GM12878 (cell line): ENCODE results near the gene FCN2. TPM values are rescaled to one million over a fixed set of nuclear protein-coding genes. Genes with fewer than 3 reads are reported as not detected.

Experiments used
- ATAC-seq: fragments of 200-7000 bp; cut with Tn5 transposase; 3 replicates; pipeline ENCODE4 v1.9.1; 2020; ENCODE audit warnings: mild to moderate bottlenecking, moderate library complexity
- BruUV-seq: library from RNA; stranded (reverse); fragments of 400-500 nt; replicated peaks from 2 replicates; lab custom pipeline; 2021; lab: Mats Ljungman, UMichigan
- CTCF ChIA-PET: fragments of 300-600 bp; sonication (Branson Sonifier 250); formaldehyde crosslinking; extraction: SDS; loops from one replicate; lab custom pipeline; 2021; ENCODE audit warnings: inconsistent platforms; lab: Yijun Ruan, JAX
- POLR2A ChIA-PET: fragments of 350-600 bp; formaldehyde crosslinking; extraction: SDS; loops from one replicate; lab custom pipeline; 2021; ENCODE audit warnings: inconsistent platforms; lab: Charles Lee
- RAD21 ChIA-PET: fragments of 300-600 bp; sonication (Branson Sonifier 250); formaldehyde crosslinking; loops from one replicate; lab custom pipeline; 2023; ENCODE audit warnings: antibody characterized with exemption; ENCODE audit not compliant: unreplicated experiment; lab: Charles Lee
- SMC1A ChIA-PET: fragments of 300-600 bp; sonication (Branson Sonifier 250); formaldehyde crosslinking; loops from one replicate; lab custom pipeline; 2023; ENCODE audit not compliant: unreplicated experiment, uncharacterized antibody; lab: Charles Lee
- DNase-seq: peaks from one replicate; pipeline ENCODE4 v3.0.0-alpha.2; 2011; ENCODE audit warnings: low read depth, low spot score
- FAIRE-seq: peaks from 3 replicates; lab custom pipeline; 2011; peaks lifted over from hg19 to GRCh38; lab: Jason Lieb, UNC
- H2AFZ ChIP-seq: 2 replicates; pipeline ENCODE4 v1.6.0; 2011; ENCODE audit warnings: low read depth, low read length, control low read depth; ENCODE audit not compliant: control insufficient read depth
- H3K27ac ChIP-seq: 2 replicates; pipeline ENCODE4 v1.5.1; 2011; ENCODE audit warnings: control low read depth; ENCODE audit not compliant: control insufficient read depth, insufficient read depth
- H3K27me3 ChIP-seq, 2 experiments: replicated peaks in 1 of 2; 2 replicates each; pipeline versions ENCODE4 v1.6.0 to v1.6.1; 2011; ENCODE audit warnings: low read length in 1 of 2; ENCODE audit not compliant: control insufficient read depth in 2 of 2, insufficient read depth in 2 of 2
- H3K36me3 ChIP-seq, 2 experiments: 2 replicates each; pipeline ENCODE4 v1.5.1; 2011; ENCODE audit warnings: low read length in 1 of 2; ENCODE audit not compliant: control insufficient read depth in 2 of 2, insufficient read depth in 2 of 2
- H3K4me1 ChIP-seq: 2 replicates; pipeline ENCODE4 v1.6.1; 2011; ENCODE audit warnings: mild to moderate bottlenecking, low read length, moderate library complexity, mixed read lengths; ENCODE audit not compliant: control insufficient read depth, insufficient read depth
- H3K4me2 ChIP-seq: 2 replicates; pipeline ENCODE4 v1.6.0; 2011; ENCODE audit warnings: control low read depth; ENCODE audit not compliant: control insufficient read depth, insufficient read depth
- H3K4me3 ChIP-seq: fragments of 200-600 bp; sonication (generic); 2 replicates; pipeline ENCODE4 v1.5.1; 2016
- H3K79me2 ChIP-seq: 2 replicates; pipeline ENCODE4 v1.6.0; 2011; ENCODE audit warnings: low read length; ENCODE audit not compliant: control insufficient read depth, insufficient read depth
- H3K9ac ChIP-seq: 2 replicates; pipeline ENCODE4 v1.8.0; 2011; ENCODE audit warnings: low read length, control low read depth, mixed read lengths; ENCODE audit not compliant: control insufficient read depth, insufficient read depth
- H3K9me3 ChIP-seq: replicated peaks from 3 replicates; pipeline ENCODE4 v1.5.1; 2011; ENCODE audit warnings: mild to moderate bottlenecking, low read length; ENCODE audit not compliant: control insufficient read depth, insufficient read depth
- H4K20me1 ChIP-seq: 2 replicates; pipeline ENCODE4 v1.6.0; 2011; ENCODE audit not compliant: control insufficient read depth, insufficient read depth
- CHD4 ChIP-seq: fragments of 200-600 bp; sonication (generic); IDR thresholded peaks from 2 replicates; pipeline ENCODE4 v1.6.1; 2016; ENCODE audit warnings: mild to moderate bottlenecking
- E2F8 ChIP-seq: fragments of 450-650 bp; IDR thresholded peaks from 2 replicates; pipeline ENCODE4 v1.6.1; 2018; ENCODE audit warnings: mild to moderate bottlenecking, low read depth, moderate library complexity; ENCODE audit not compliant: partially characterized antibody
- MLLT1 ChIP-seq: fragments of 450-650 bp; IDR thresholded peaks from 2 replicates; pipeline ENCODE4 v1.6.1; 2016; ENCODE audit warnings: mild to moderate bottlenecking
- NR2C2 ChIP-seq: IDR thresholded peaks from 2 replicates; pipeline ENCODE4 v1.6.1; 2011; ENCODE audit warnings: borderline replicate concordance, low read depth; ENCODE audit not compliant: control insufficient read depth, insufficient read length
- USF1 ChIP-seq: IDR thresholded peaks from 2 replicates; pipeline ENCODE4 v1.6.1; 2011; ENCODE audit warnings: borderline replicate concordance, low read depth, mild to moderate bottlenecking, moderate library complexity, mixed read lengths, low read length; ENCODE audit not compliant: insufficient read depth; ENCODE audit errors: extremely low read length
- WGBS: methylation state at CpG from one replicate; pipeline ENCODE4 v1.1.6; 2016; ENCODE audit warnings: low lambda C conversion rate; ENCODE audit not compliant: insufficient replicate concordance, insufficient coverage; ENCODE audit errors: missing lambda C conversion rate; 5-methylcytosine and 5-hydroxymethylcytosine counted together
- in situ Hi-C: fragments of 300-500 bp; cut with MboI; formaldehyde crosslinking; loops from 9 replicates; pipeline ENCODE4 v1.14.3; 2018; ENCODE audit warnings: mixed read lengths
- intact Hi-C: fragments of 100-400 bp; cut with micrococcal nuclease; formaldehyde crosslinking; loops from one replicate; pipeline ENCODE4 v1.14.2; 2022; ENCODE audit not compliant: unreplicated experiment
- polyA plus RNA-seq, 11 experiments: library from polyadenylated mRNA; depleted of rRNA in 4 of 11; unstranded in 6 of 11; stranded (reverse) in 5 of 11; fragments of >200 nt; fragmentation: Nextera tagmentation in 4 of 11; fragmentation: Illumina TruSeq in 1 of 11; extraction: Ambion mirVana in 4 of 11; extraction: Trizol in 1 of 11; gene quantifications; 1 replicate in 1 of 11; 2 replicates in 10 of 11; pipeline versions ENCODE4 v1.2.1 to v1.2.3, GENCODE V29; 2011 to 2016; ENCODE audit warnings: inconsistent platforms in 2 of 11, missing spikeins in 2 of 11, low read depth in 1 of 11
- total RNA-seq, 4 experiments: library from RNA; depleted of rRNA in 3 of 4; stranded (reverse); fragments of >200 nt in 3 of 4; fragmentation: Illumina TruSeq in 1 of 4; extraction: Trizol in 1 of 4; gene quantifications; 2 replicates each; pipeline versions ENCODE4 v1.2.1 to v1.2.3, GENCODE V29; 2013 to 2021
- TF ChIP-seq, protein P1 (sequence below): fragments of 450-650 bp; formaldehyde crosslinking; IDR thresholded peaks from 2 replicates; pipeline ENCODE4 v1.4.0; 2020; ENCODE audit warnings: mild to moderate bottlenecking, moderate library complexity

Gene FCN2
- total and polyA plus RNA-seq, 10 of the 15 experiments (the other 5 are each of a cell fraction or from before 2014, with no cell fraction given): not detected

- ChIA-PET SMC1A (no interaction called here), POLR2A (no interaction called here), CTCF (no interaction called here), RAD21 (no interaction called here)
- DNase-seq (no peak), FAIRE-seq (no peak), ATAC-seq (no peak)
- in situ Hi-C loops (no loop called here), intact Hi-C loops (no loop called here)
- 35% methylated on average over 1 of the region's 1 CpG for WGBS
- Histone ChIP-seq H4K20me1 (no peaks in the 10 kb centered on the region), H3K9me3 (peaks cover 8% of the 10 kb centered on the region; the same call in 2 of the 3 replicates), H3K4me3 (no peak overlapping the region), H3K27ac (no peak overlapping the region), H3K27me3 (no peaks in the 10 kb centered on the region), H3K4me1 (no peaks in the 10 kb centered on the region), H3K9ac (no peak overlapping the region), H3K79me2 (no peaks in the 10 kb centered on the region), H3K36me3 (no peaks in the 10 kb centered on the region), H3K4me2 (no peak overlapping the region), H2AFZ (no peak overlapping the region)
- no peak for TF ChIP-seq NR2C2
- TF ChIP-seq CHD4: no peak
- TF ChIP-seq, protein P1, sequence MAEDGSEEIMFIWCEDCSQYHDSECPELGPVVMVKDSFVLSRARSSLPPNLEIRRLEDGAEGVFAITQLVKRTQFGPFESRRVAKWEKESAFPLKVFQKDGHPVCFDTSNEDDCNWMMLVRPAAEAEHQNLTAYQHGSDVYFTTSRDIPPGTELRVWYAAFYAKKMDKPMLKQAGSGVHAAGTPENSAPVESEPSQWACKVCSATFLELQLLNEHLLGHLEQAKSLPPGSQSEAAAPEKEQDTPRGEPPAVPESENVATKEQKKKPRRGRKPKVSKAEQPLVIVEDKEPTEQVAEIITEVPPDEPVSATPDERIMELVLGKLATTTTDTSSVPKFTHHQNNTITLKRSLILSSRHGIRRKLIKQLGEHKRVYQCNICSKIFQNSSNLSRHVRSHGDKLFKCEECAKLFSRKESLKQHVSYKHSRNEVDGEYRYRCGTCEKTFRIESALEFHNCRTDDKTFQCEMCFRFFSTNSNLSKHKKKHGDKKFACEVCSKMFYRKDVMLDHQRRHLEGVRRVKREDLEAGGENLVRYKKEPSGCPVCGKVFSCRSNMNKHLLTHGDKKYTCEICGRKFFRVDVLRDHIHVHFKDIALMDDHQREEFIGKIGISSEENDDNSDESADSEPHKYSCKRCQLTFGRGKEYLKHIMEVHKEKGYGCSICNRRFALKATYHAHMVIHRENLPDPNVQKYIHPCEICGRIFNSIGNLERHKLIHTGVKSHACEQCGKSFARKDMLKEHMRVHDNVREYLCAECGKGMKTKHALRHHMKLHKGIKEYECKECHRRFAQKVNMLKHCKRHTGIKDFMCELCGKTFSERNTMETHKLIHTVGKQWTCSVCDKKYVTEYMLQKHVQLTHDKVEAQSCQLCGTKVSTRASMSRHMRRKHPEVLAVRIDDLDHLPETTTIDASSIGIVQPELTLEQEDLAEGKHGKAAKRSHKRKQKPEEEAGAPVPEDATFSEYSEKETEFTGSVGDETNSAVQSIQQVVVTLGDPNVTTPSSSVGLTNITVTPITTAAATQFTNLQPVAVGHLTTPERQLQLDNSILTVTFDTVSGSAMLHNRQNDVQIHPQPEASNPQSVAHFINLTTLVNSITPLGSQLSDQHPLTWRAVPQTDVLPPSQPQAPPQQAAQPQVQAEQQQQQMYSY (CRISPR knock-in tag): no peak
- TF ChIP-seq USF1: no peak
- TF ChIP-seq E2F8: no peak
- TF ChIP-seq MLLT1: no peak
- no TSS peak for BruUV-seq
These were observed 33.9 kb upstream of the FCN2 start for GRCh38 chr9:134846699-134847098.
